Measurements from ENCODE around the gene FARP1.

Gene FARP1

GRCh38 chr13:98413796-98414195 lies 270.9 kb downstream of the FARP1 start:
- H3K9me3 ChIP-seq (ENCODE audit: control insufficient read depth, insufficient read depth, low read depth, low read length) = no peaks in the 10 kb centered on the region
- no peaks in the 10 kb centered on the region for H3K4me1 ChIP-seq (ENCODE audit: control insufficient read depth, insufficient read depth, low read length)
- TF ChIP-seq ZNF510 (tag by site-specific recombination; IDR thresholded peaks at IDR 0.05; ENCODE audit: insufficient replicate concordance) (no peak), ZSCAN4 (tag by site-specific recombination; IDR thresholded peaks at IDR 0.05) (no peak), ZNF837 (tag by site-specific recombination; IDR thresholded peaks at IDR 0.05) (no peak), ZBTB17 (tag by site-specific recombination; IDR thresholded peaks at IDR 0.05) (no peak), PRDM4 (tag by site-specific recombination; IDR thresholded peaks at IDR 0.05) (no peak), ZNF518A (tag by site-specific recombination; conservative IDR thresholded peaks at IDR 0.05; ENCODE audit: low read depth) (no peak), PRDM2 (tag by site-specific recombination; IDR thresholded peaks at IDR 0.05; ENCODE audit: borderline replicate concordance) (no peak), INSM2 (tag by site-specific recombination; IDR thresholded peaks at IDR 0.05) (no peak), PBX3 (CRISPR knock-in tag; IDR thresholded peaks at IDR 0.05) (no peak), ZNF423 (tag by site-specific recombination; IDR thresholded peaks at IDR 0.05) (no peak), ZBTB21 (tag by site-specific recombination; IDR thresholded peaks at IDR 0.05) (no peak), SP2 (tag by site-specific recombination; IDR thresholded peaks at IDR 0.05) (no peak)
- ChIA-PET CTCF (interaction anchor here (0.6 to 0.8 kb wide), 2 partner anchors 31 to 246 kb away, joined by 3 read pairs; no protein-coding TSS in a partner anchor), POLR2A (no interaction called here)
- H3K4me3 ChIP-seq (ENCODE audit: low read depth, low read length) = no peak overlapping the region
- H3K27ac ChIP-seq (ENCODE audit: extremely low read depth, low read depth, low read length) = no peak overlapping the region
- H3K36me3 ChIP-seq (ENCODE audit: control insufficient read depth in 2 of 2, insufficient read depth in 1 of 2, low read length in 2 of 2) = peaks cover 0 to 14% of the 10 kb centered on the region in 2 experiments; a peak in 1 of 3 replicates
